Activated CD4-positive, alpha-beta T cell treated with anti-CD3 and anti-CD28 coated beads, Interleukin-2, amount 10 ng/mL, durations not matched to agents 24 days and 14 days (primary cell): ENCODE measurements around the gene MIB1. TPM values are rescaled to one million over a fixed set of nuclear protein-coding genes. Genes with fewer than 3 reads are reported as not detected.
"Not testable (repeated sequence)": the region's sequence is repeated elsewhere in the genome, so short reads cannot be mapped to it uniquely, and the experiment has no call there.

Experiments
- DNase-seq: peaks from one replicate; pipeline ENCODE4 v3.0.0; 2022
- H3K27ac Mint-ChIP-seq: one replicate; pipeline ENCODE4 v1.8.0; 2022; ENCODE audit warnings: mild to moderate bottlenecking, mixed read lengths
- H3K27me3 Mint-ChIP-seq: one replicate; pipeline ENCODE4 v1.8.0; 2022; ENCODE audit warnings: mixed read lengths
- H3K36me3 Mint-ChIP-seq: one replicate; pipeline ENCODE4 v1.8.0; 2022; ENCODE audit warnings: low read depth, mild to moderate bottlenecking, mixed read lengths
- H3K4me1 Mint-ChIP-seq: one replicate; pipeline ENCODE4 v1.8.0; 2021; ENCODE audit warnings: mixed read lengths
- H3K4me3 Mint-ChIP-seq: one replicate; pipeline ENCODE4 v1.8.0; 2022; ENCODE audit warnings: mild to moderate bottlenecking, moderate library complexity, mixed read lengths
- H3K9me3 Mint-ChIP-seq: one replicate; pipeline ENCODE4 v1.8.0; 2021; ENCODE audit warnings: mixed read lengths
- intact Hi-C: fragments of 100-400 bp; cut with micrococcal nuclease; formaldehyde crosslinking; loops from one replicate; pipeline ENCODE4 v1.15.1; 2023
- total RNA-seq: library from RNA; stranded (reverse); gene quantifications from 2 replicates; pipeline ENCODE4 v1.2.3, GENCODE V29; 2022

Gene MIB1
- total RNA-seq, 1 donor from 2014 or later: 36.7 TPM

GRCh38 chr18:21759836-21760235 lies 19.2 kb downstream of the MIB1 start:
- Mint-ChIP-seq H3K27me3 (no peaks in the 10 kb centered on the region), H3K27ac (no peak overlapping the region), H3K4me3 (no peak overlapping the region), H3K9me3 (no peaks in the 10 kb centered on the region), H3K36me3 (no peaks in the 10 kb centered on the region), H3K4me1 (peaks cover 2% of the 10 kb centered on the region)
- intact Hi-C loops: no loop called here
- no peak for DNase-seq

DNA sequence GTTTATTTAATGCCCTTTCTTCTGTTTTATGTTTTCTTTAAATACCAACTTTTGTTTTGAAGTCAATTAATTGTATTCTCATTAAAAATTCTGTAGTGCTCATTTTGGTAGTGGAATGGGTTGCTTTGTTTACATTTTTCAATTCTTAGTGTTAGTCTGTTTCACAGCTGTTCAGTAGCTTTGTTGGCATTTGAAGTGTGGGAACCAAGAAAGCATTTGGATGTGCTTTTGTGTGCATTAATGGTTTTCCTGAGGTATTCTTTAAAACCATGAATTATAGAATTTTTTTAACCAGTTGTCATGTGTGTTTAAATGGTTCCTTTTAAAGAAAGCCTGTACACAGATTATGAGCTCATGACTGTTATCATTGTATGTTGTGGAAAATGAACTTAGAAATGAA lies 19.7 kb downstream of the MIB1 start:
- no peaks in the 10 kb centered on the region for H3K27me3 Mint-ChIP-seq
- H3K36me3 Mint-ChIP-seq: peaks cover under 1% of the 10 kb centered on the region
- H3K9me3 Mint-ChIP-seq: no peaks in the 10 kb centered on the region
- no peak for DNase-seq
- intact Hi-C loops: no loop called here
- no peak overlapping the region for H3K27ac Mint-ChIP-seq
- H3K4me3 Mint-ChIP-seq: no peak overlapping the region
- H3K4me1 Mint-ChIP-seq: peaks cover 2% of the 10 kb centered on the region

DNA sequence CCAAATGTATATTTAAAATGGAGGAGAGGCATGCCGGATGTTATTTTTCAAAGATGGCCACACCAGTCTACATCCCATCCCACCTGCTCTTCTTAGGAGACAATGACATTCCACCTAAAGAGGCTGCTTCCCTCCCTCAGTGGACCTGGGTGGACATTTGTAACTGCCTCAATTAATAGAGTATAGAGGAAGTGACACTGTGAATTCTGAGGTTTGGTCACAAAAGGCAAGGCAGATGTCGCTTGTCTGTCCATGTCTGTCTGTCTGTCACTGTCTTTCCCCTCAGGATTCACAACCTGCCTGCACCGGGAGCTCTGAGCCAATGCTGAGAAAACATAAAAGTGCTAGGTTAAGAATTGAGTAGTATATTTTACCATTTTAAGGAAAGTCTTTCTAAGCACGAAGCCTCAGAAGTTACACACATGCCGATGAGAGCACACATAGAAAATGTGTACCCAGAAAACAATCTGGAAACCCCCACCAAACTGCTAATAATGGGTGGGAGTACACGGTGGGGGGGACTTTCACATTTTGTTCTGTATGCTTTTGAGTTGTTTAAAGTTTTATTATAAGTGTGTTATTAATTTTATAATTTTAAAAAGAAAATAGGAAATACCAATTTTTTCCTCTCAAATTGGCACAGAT lies 21.0 kb downstream of the MIB1 start:
- Mint-ChIP-seq H3K36me3 (peaks cover 11% of the 10 kb centered on the region), H3K27ac (no peak overlapping the region), H3K4me3 (no peak overlapping the region), H3K27me3 (no peaks in the 10 kb centered on the region), H3K4me1 (peaks cover 2% of the 10 kb centered on the region), H3K9me3 (peaks cover 4% of the 10 kb centered on the region)
- intact Hi-C loops: no loop called here
- no peak for DNase-seq

DNA sequence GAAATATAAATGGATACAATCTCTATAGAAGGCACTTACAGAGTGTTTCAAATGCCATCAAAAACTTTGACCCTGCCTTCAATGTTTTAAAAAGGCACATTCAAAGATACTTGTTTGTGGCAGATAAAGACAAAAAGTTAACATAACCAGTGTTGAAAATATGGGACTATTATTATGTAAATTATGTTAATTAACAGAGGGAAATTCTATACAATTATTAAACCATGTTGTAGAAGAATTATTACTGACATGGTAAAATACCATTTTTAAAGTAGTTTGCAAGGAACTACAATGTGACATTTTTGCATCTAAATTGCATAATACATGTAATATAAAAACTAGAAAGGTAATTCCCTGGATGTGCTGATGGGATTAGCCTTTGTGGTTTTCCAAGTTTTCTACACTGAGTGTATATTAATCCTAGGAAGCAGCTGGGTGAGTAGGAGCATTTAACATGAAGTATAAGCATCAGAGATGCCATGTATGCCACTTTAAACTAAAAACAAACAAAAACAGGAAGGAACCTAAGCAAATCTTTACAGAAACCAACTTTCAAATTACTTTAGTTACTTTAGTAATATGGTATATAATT lies 21.7 kb downstream of the MIB1 start:
- Mint-ChIP-seq H3K27me3 (no peaks in the 10 kb centered on the region), H3K27ac (no peak overlapping the region), H3K9me3 (peaks cover 4% of the 10 kb centered on the region), H3K4me1 (peaks cover 2% of the 10 kb centered on the region), H3K36me3 (peaks cover 15% of the 10 kb centered on the region), H3K4me3 (no peak overlapping the region)
- no peak for DNase-seq
- intact Hi-C loops: no loop called here

GRCh38 chr18:21763846-21764646 lies 23.5 kb downstream of the MIB1 start:
- H3K27me3 Mint-ChIP-seq: no peaks in the 10 kb centered on the region
- peaks cover 4% of the 10 kb centered on the region for H3K9me3 Mint-ChIP-seq
- peaks cover 22% of the 10 kb centered on the region for H3K36me3 Mint-ChIP-seq
- peaks cover 2% of the 10 kb centered on the region for H3K4me1 Mint-ChIP-seq
- no peak overlapping the region for H3K27ac Mint-ChIP-seq
- intact Hi-C loops: no loop called here
- no peak for DNase-seq
- H3K4me3 Mint-ChIP-seq: no peak overlapping the region

DNA sequence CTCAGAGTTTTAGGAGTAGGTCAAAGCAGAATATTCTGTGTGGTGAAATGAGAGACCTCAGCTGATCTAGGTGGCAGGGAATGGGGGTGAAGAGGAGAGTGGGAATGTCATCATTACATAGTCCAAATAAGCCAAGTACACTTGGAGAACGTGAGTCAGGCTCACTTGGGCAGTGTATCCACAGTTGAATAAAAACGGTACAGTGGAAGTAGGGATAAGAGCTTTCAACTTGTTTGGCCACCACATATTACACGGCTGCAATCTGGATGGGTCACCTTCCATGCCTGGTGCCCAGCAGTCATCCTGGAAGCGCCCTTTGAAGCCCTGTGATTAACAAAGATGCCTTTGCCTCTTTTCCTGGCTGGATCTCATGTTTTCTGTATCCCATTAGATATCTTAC lies 28.6 kb downstream of the MIB1 start:
- no peak for DNase-seq
- peaks cover 2% of the 10 kb centered on the region for H3K4me1 Mint-ChIP-seq
- peaks cover 4% of the 10 kb centered on the region for H3K9me3 Mint-ChIP-seq
- no peaks in the 10 kb centered on the region for H3K27me3 Mint-ChIP-seq
- peaks cover 39% of the 10 kb centered on the region for H3K36me3 Mint-ChIP-seq
- intact Hi-C loops: no loop called here
- H3K4me3 Mint-ChIP-seq: no peak overlapping the region
- H3K27ac Mint-ChIP-seq: no peak overlapping the region

DNA sequence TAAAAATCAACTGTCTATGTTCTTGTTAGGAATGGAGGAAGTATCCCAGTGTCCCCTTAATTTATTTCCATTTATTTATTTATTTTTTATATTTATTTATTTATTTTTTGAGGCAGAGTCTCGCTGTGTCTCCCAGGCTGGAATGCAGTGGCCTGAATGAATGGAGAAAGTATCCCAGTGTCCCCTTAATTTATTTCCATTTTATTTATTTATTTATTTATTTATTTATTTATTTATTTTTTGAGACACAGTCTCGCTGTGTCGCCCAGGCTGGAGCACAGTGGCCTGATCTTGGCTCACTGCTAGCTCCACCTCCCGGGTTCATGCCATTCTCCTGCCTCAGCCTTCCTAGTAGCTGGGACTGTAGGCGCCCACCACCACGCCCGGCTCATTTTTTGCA lies 34.1 kb downstream of the MIB1 start:
- Mint-ChIP-seq H3K36me3 (peaks cover 28% of the 10 kb centered on the region), H3K27ac (no peak overlapping the region), H3K4me3 (no peak overlapping the region), H3K4me1 (no peaks in the 10 kb centered on the region), H3K9me3 (no peaks in the 10 kb centered on the region), H3K27me3 (no peaks in the 10 kb centered on the region)
- DNase-seq: no peak
- intact Hi-C loops: no loop called here

DNA sequence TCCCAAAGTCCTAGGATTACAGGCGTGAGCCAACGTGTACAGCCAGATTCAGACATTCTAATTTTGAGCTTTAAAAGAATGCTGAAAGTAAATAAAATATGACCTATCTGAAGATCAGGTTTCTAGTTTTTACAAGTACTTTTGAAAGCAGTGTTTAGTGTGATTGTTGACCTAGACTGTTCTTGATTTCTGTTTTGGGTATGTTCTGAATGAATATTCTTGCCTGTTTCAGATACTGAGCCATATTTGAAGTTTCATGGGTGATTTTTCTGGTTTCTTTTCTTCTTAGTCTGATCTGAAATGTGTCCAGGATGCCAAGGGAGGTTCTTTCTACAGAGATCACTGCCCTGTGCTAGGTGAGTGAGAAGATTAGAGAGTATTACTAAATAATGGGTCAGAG lies 37.2 kb downstream of the MIB1 start:
- Mint-ChIP-seq H3K4me1 (peaks cover 2% of the 10 kb centered on the region), H3K36me3 (peaks cover 41% of the 10 kb centered on the region), H3K27me3 (no peaks in the 10 kb centered on the region), H3K27ac (no peak overlapping the region), H3K4me3 (no peak overlapping the region), H3K9me3 (no peaks in the 10 kb centered on the region)
- intact Hi-C loops: no loop called here
- DNase-seq: no peak

GRCh38 chr18:21786526-21786925 lies 45.9 kb downstream of the MIB1 start:
- no peak for DNase-seq
- H3K9me3 Mint-ChIP-seq: peaks cover 17% of the 10 kb centered on the region
- no peak overlapping the region for H3K4me3 Mint-ChIP-seq
- peaks cover 60% of the 10 kb centered on the region for H3K36me3 Mint-ChIP-seq
- intact Hi-C loops: no loop called here
- H3K27me3 Mint-ChIP-seq: no peaks in the 10 kb centered on the region
- peaks cover 3% of the 10 kb centered on the region for H3K4me1 Mint-ChIP-seq
- H3K27ac Mint-ChIP-seq: no peak overlapping the region

- H3K4me3 Mint-ChIP-seq, H3K4me1 Mint-ChIP-seq, H3K9me3 Mint-ChIP-seq, DNase-seq, H3K27me3 Mint-ChIP-seq, intact Hi-C loops, H3K27ac Mint-ChIP-seq: not testable (repeated sequence)
- H3K36me3 Mint-ChIP-seq: peaks cover 25% of the 10 kb centered on the region
These were observed 55.5 kb downstream of the MIB1 start for GRCh38 chr18:21796089-21796488.

DNA sequence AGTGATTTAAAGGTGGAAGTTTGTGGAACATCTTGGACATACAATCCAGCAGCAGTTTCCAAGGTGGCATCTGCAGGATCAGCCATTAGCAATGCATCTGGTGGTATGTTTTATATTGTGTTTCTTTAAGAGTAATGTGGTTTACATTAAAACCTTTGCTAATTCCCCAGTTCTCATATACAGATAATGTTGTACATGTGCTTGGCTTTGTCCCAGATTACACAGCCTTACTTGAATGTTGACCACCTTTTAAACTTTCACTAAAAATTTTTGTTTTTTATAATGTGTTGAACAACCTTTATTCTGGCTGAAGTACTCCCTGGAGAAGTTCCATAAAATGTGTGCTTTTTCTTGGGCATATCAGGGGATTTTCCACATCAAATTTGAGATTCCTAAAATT lies 57.5 kb downstream of the MIB1 start:
- Mint-ChIP-seq H3K27me3 (no peaks in the 10 kb centered on the region), H3K36me3 (peaks cover 21% of the 10 kb centered on the region), H3K9me3 (no peaks in the 10 kb centered on the region), H3K4me1 (peaks cover 6% of the 10 kb centered on the region), H3K27ac (no peak overlapping the region), H3K4me3 (no peak overlapping the region)
- no peak for DNase-seq
- intact Hi-C loops: no loop called here

DNA sequence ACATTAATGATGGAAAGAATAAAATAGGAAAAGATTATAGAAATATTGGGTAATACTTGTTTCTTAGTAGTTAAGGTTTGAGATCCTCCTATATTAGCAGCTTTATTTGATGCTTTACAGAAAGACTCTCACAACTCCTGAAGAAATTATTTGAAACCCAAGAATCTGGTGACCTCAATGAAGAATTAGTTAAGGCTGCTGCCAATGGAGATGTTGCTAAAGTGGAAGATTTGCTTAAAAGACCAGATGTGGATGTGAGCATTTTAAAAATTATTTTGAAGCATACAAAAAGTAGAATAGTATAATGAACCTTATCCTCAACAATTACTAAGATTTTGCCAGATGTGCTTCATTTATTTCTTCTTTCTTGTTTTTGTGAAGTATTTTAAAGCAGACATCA lies 59.1 kb downstream of the MIB1 start:
- DNase-seq: no peak
- no peaks in the 10 kb centered on the region for H3K9me3 Mint-ChIP-seq
- H3K4me1 Mint-ChIP-seq: peaks cover 6% of the 10 kb centered on the region
- intact Hi-C loops: no loop called here
- H3K27me3 Mint-ChIP-seq: no peaks in the 10 kb centered on the region
- no peak overlapping the region for H3K4me3 Mint-ChIP-seq
- no peak overlapping the region for H3K27ac Mint-ChIP-seq
- H3K36me3 Mint-ChIP-seq: peaks cover 30% of the 10 kb centered on the region

- H3K27me3 Mint-ChIP-seq: no peaks in the 10 kb centered on the region
- H3K4me1 Mint-ChIP-seq: peaks cover 3% of the 10 kb centered on the region
- DNase-seq: no peak
- peaks cover 36% of the 10 kb centered on the region for H3K36me3 Mint-ChIP-seq
- intact Hi-C loops: no loop called here
- peaks cover 2% of the 10 kb centered on the region for H3K9me3 Mint-ChIP-seq
- no peak overlapping the region for H3K4me3 Mint-ChIP-seq
- H3K27ac Mint-ChIP-seq: no peak overlapping the region
These were observed 62.9 kb downstream of the MIB1 start for GRCh38 chr18:21803495-21803894.

DNA sequence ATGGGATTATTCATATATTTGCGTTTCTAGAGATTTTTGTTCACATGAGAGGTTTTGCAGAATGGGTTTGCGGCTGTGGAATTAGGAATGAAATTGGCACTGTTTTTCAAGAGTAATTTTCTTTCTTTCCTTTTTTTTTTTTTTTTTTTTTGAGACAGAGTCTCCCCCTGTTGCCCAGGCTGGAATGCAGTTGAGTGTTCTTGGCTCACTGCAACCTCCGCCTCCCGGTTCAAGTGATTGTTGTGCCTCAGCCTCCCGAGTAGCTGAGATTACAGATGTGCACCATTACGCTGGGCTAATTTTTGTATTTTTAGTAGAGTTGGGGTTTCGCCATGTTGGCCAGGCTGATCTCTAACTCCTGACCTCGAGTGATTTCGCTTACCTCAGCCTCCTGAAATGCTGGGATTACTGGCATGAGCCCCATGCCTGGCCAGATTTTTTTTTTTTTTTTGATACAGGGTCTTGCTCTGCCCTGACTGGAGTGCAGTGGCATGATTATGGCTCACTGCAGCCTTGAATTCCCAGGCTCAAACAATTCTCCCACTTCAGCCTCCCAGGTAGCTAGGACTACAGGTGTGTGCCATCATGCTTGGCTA lies 65.3 kb downstream of the MIB1 start:
- peaks cover 17% of the 10 kb centered on the region for H3K9me3 Mint-ChIP-seq
- no peaks in the 10 kb centered on the region for H3K27me3 Mint-ChIP-seq
- peaks cover 3% of the 10 kb centered on the region for H3K4me1 Mint-ChIP-seq
- H3K36me3 Mint-ChIP-seq: peaks cover 50% of the 10 kb centered on the region
- intact Hi-C loops: no loop called here
- no peak overlapping the region for H3K4me3 Mint-ChIP-seq
- H3K27ac Mint-ChIP-seq: no peak overlapping the region
- DNase-seq: no peak
